Stimulated activated CD4-positive, alpha-beta T cell treated with anti-CD3 and anti-CD28 coated beads, Interleukin-1b, Interleukin-23, amount 100 ng/mL, for 1 hour (primary cell): ENCODE data around the gene HMOX2.

Experiments used
- DNase-seq, 2 donors: peaks; one replicate each; pipeline ENCODE4 v3.0.0-alpha.2; 2020; ENCODE audit warnings: low read depth in 2 of 2

The HMOX2 gene

GRCh38 chr16:4556580-4556979 lies 80.4 kb downstream of the HMOX2 start:
- DNase-seq: no peak

DNA sequence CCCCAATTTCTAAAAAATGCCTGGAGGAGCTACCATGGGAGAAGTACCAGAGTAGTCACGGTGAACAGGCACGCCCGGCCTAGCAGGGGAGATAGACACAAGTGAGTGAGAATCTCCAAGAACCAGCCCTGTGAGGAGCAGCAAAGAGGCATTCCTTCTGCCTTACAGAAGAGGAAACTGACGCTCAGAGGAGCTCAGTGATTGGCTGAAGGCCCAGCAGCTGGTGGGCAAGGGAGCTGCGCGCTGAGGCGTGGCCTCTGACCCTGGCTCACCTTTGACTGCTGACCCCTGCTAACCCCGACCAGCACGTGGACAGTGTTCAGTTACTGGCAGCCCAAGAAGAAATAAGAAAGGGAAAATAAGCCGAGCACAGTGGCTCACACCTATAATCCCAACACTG lies 81.8 kb downstream of the HMOX2 start:
- DNase-seq: no peak
